Stimulated activated naive CD8-positive, alpha-beta T cell treated with anti-CD3 and anti-CD28 coated beads, Interleukin-15, amount 100 ng/mL, for 72 hours (primary cell): Measurements from ENCODE around the gene CYP27B1.
A peak's percentile ranks its signal among the peaks of the same experiment; 100 is the strongest.

Source experiments
- ATAC-seq: fragments of 150-1000 bp; cut with Tn5 transposase; 2 replicates; pipeline ENCODE4 v1.10.0; 2021; ENCODE audit warnings: mild to moderate bottlenecking, moderate library complexity
- DNase-seq, 2 donors: peaks; one replicate each; pipeline ENCODE4 v3.0.0; 2021 to 2022
- H3K27ac Mint-ChIP-seq, 2 donors: one replicate each; pipeline ENCODE4 v1.8.0; 2022; ENCODE audit warnings: mild to moderate bottlenecking in 2 of 2, mixed read lengths in 2 of 2, moderate library complexity in 2 of 2
- H3K27me3 Mint-ChIP-seq: one replicate; pipeline ENCODE4 v1.8.0; 2022; ENCODE audit warnings: mixed read lengths
- H3K4me1 Mint-ChIP-seq: one replicate; pipeline ENCODE4 v1.8.0; 2022; ENCODE audit warnings: mild to moderate bottlenecking, mixed read lengths
- H3K4me3 Mint-ChIP-seq, 2 donors: one replicate each; pipeline ENCODE4 v1.8.0; 2022; ENCODE audit warnings: mild to moderate bottlenecking in 2 of 2, mixed read lengths in 2 of 2, moderate library complexity in 1 of 2
- H3K9me3 Mint-ChIP-seq, 2 donors: one replicate each; pipeline ENCODE4 v1.8.0; 2022; ENCODE audit warnings: mixed read lengths in 2 of 2

CYP27B1 gene

DNA sequence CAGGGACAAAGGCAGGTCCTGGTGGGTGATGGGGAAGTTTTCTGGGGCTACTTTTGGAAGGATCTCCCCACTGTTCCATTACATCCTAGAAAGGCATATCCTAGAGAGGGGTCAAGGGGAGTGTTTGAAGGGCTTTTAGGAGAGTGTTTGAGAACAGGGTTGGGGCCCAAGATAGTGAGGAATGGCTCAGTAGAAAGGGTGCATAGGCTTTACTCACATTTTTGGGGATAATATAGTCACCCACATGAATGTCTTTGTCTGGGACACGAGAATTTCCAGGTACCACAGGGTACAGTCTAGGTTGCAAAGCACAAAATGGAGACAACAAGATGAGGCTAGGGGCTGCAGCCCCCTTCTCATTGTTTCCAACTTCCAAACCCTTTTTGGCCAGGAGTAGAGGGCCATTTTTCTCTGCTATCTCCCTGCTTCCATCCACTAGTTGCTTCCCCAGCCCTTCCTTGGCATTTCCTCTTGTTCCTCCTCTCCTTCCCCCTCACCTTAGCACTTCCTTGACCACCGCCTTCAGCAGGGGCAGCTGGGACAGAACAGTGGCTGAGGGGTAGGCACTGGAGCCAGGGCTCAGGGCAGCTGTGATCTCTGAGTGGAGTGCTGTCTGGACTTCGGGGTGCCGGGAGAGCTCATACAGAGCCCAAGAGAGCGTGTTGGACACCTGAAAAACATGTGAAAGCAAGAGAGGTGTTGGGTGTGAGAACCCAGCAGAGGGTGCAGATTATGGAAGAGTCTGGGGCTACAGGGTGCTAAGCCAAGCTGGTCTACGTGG, 2.8 kb downstream of the CYP27B1 start:
- Mint-ChIP-seq H3K4me3 (peak overlapping the region; percentile 88 to 97), H3K27ac (peak overlapping the region in 1 of 2 donors; percentile 57), H3K27me3 (peaks cover 8% of the 10 kb centered on the region), H3K4me1 (peaks cover 66% of the 10 kb centered on the region), H3K9me3 (no peaks in the 10 kb centered on the region)
- ATAC-seq, result no peak
- no peak for DNase-seq

DNA sequence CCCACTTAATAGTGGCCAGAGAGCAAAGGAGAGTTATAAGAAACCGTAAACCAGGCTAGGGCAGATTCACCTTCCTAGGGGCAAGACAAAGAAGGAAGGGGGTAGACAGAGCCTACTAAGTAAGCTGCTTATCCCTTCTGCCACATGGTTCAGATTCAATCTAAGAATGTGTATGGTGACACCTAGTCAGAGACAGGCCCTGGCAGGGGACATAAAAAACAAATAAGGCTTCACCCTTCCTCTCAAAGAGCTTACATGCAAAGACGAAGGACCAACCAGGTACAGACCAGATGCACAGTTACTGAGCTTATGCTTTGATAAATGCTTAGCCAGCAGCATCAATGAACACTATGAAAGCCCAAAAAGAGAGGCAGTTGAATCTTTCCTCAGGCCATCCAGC, 4.4 kb downstream of the CYP27B1 start:
- H3K9me3 Mint-ChIP-seq, result no peaks in the 10 kb centered on the region
- DNase-seq (no peak), ATAC-seq (no peak)
- H3K4me1 Mint-ChIP-seq, result peaks cover 73% of the 10 kb centered on the region
- no peak overlapping the region for H3K27ac Mint-ChIP-seq
- H3K4me3 Mint-ChIP-seq, result no peak overlapping the region
- peaks cover 8% of the 10 kb centered on the region for H3K27me3 Mint-ChIP-seq

DNA sequence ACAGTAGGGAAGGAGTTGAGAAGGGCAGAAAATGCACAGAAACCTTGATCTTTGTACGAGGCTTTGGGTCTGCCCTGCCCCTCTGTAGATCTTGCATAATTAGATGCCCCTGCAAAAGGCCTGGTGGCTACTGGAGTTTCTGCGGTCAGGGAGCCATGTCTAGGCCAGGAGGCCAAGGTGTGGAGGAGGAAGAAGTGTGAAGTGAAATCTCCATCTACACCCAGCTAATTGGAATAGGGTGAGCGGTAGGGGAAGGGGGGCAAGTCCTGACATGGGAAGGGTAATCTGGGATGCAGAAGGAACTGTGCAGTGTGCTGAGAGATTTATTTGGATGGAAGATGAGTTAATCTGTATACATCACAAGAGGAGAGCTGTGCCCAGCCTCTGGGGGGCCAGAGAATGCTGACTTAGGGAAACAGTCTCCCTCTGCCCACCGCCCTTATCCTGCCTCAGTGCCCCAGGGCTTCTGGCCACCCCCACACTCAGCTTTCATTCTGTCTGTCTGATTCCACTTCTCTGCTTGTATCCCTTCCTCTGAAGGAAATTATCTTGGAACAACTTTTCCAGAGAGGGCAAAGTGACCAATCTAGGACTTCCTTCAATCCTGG, 5.4 kb downstream of the CYP27B1 start:
- no peak overlapping the region for H3K27ac Mint-ChIP-seq
- H3K4me3 Mint-ChIP-seq, result no peak overlapping the region
- no peak for ATAC-seq
- H3K9me3 Mint-ChIP-seq, result no peaks in the 10 kb centered on the region
- peaks cover 70% of the 10 kb centered on the region for H3K4me1 Mint-ChIP-seq
- peaks cover 4% of the 10 kb centered on the region for H3K27me3 Mint-ChIP-seq
- DNase-seq, result no peak

DNA sequence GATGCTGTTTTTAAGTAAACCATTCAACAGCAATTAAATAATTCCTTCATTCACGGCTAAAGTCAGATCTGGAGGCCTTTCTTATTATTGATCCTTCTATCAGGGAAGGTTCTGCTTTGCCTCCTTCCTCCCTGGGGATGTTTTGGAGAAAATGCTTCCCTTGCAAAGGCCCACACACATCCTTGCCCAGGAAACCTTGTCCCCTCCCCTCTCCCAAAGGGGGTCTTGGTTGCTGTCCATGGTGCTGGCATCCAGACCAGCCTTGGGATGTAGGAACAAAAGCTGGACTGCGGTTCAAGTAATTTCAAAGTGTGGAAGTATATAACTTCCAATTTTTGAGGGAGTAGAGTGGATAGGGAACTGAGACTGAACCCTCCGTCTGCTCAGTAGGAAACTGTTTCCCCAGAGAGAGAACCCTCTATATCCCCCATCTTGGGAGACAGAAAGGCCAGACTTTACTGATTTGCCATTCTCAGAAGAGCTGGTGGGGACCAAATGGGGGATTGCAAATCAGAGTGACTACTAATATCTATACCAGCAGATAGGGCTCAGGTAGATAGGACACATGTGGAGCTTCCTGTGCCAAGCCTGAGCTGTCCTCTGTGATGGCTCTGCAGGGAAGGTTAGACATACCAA, 6.4 kb downstream of the CYP27B1 start:
- H3K4me3 Mint-ChIP-seq, result no peak overlapping the region
- H3K4me1 Mint-ChIP-seq, result peaks cover 65% of the 10 kb centered on the region
- DNase-seq (no peak), ATAC-seq (no peak)
- no peaks in the 10 kb centered on the region for H3K9me3 Mint-ChIP-seq
- H3K27ac Mint-ChIP-seq, result no peak overlapping the region
- H3K27me3 Mint-ChIP-seq, result no peaks in the 10 kb centered on the region

DNA sequence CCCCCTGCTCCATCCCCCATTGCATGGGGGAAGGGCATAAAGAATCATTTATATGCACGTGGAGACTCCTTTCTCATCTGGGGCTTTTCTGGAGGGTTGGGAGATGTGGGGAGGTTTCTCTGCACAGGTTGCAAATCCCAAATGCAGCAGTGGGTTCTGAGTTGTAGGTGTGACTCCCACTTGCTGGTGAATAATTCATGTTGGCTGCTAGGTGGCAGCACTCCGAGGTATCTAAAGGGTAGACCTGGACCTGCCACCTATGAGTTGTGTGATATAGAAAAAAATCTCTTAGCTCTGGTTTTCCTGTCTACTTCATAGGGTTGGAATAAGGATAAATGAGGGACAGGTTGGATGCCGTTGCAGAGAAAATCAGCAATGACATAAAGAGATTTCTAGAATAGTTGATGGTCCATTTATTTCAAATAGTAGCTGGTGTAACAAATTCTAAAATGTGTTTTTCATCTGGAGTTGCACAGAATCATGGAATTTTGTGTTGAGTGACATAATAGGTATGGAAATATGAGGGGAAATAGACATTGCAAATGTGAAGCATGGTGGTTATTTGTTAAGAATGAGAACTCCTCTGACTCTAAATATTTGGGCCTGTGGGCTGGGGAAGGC, 7.4 kb downstream of the CYP27B1 start:
- Mint-ChIP-seq H3K9me3 (no peaks in the 10 kb centered on the region), H3K27ac (no peak overlapping the region), H3K4me1 (peaks cover 59% of the 10 kb centered on the region), H3K4me3 (no peak overlapping the region), H3K27me3 (no peaks in the 10 kb centered on the region)
- ATAC-seq (peak; percentile 42), DNase-seq (no peak)

DNA sequence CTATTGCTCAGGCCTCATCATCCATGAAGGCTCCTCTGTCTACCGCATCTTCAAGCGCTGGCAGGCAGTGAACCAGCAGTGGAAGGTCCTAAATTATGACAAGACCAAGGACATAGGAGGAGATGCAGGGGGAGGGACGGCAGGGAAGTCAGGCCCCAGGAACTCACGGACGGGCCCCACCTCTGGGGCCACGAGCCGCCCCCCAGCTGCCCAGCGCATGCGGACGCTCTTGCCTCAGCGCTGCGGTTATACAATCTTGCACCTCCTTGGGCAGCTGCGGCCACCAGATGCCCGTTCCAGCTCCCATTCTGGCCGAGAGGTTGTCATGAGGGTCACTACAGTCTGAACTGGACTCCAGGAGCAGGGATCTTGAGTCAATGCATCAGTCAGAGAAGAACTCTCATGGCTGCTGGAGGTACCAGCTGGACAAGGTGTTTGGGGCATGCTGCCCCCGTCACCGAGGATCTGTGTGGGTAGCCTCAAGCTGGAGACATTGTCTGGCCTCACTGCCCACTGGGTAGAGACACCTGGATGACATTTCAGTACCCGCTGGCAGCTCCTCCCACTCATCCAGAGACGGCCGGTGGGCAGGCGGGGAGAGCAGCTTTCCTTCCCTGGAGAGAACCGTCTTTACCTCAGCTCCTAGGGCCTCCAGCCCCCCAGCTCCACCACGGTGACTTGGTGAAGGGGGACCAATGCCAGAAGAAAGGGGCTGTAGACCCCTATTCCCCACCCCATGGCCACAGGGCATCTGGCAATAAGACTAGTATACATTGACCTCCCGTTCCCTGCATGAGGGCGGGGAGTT, 8.1 kb downstream of the CYP27B1 start:
- no peak for ATAC-seq
- Mint-ChIP-seq H3K4me1 (peaks cover 59% of the 10 kb centered on the region), H3K4me3 (no peak overlapping the region), H3K27ac (no peak overlapping the region), H3K9me3 (no peaks in the 10 kb centered on the region), H3K27me3 (no peaks in the 10 kb centered on the region)
- no peak for DNase-seq

DNA sequence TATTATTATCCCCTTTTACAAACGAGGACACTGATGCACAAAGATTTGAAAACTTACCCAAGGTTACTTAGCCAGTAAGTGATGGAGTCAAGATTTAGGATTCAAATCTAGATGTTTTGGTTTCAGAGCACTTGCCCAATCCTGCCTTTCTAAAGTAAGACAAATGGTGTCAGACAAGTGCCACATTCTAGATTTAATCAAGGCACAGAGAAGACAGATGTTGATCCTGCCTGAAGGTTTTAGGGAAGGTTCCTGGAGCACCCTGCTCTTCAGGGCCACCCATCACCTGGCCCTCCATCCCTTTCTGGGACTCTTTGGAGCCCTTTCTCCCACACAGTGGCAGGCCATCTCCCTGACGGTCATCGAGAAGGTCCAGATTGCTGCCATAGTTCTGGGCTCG, 9.1 kb downstream of the CYP27B1 start:
- DNase-seq, result no peak
- peaks cover 64% of the 10 kb centered on the region for H3K4me1 Mint-ChIP-seq
- no peak overlapping the region for H3K27ac Mint-ChIP-seq
- H3K27me3 Mint-ChIP-seq, result no peaks in the 10 kb centered on the region
- no peaks in the 10 kb centered on the region for H3K9me3 Mint-ChIP-seq
- no peak for ATAC-seq
- no peak overlapping the region for H3K4me3 Mint-ChIP-seq

DNA sequence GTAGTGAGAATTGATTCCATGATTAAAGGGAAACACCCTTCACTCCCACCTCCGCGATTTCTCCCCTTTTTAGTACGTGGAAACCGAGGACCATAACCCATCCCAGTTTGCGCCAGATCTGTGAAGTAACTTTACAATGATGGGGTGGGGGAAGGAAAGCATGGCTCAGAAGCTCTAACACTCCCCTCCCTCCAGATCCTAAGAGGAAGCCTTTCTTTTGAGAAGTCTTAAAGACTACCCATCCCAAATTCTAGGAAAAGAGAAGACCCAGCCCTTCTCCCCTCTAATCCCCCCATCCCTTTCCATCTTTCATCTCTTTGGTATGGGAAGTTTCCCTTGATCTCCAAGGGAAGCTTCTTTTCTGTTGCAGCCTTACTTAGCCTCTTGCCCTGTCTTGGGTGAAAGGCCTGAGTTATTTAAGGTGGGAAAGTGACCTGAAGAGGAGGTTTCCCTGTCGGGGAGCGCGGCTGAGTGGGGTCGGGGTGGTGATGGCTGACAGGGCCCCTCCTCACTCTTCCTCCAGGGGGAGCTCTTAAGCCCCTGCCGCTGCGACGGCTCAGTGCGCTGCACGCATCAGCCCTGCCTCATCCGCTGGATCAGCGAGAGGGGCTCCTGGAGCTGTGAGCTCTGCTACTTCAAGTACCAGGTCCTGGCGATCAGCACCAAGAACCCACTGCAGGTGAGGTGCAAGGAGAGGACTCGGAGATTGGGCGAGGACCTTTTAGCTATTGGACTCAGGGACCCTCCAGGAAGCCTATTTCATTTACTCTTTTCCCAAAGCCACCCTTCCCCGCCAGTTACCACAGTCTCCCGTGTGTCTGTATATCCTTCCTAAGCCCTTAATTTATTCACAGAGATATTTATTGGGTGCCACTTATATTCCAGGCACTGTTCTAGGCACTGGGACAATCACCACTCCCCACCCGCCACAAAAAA, 10.2 kb downstream of the CYP27B1 start:
- DNase-seq, result peak; percentile 75 to 76
- Mint-ChIP-seq H3K27ac (peak overlapping the region; percentile 87), H3K27me3 (no peaks in the 10 kb centered on the region), H3K9me3 (no peaks in the 10 kb centered on the region), H3K4me1 (peaks cover 64% of the 10 kb centered on the region), H3K4me3 (peak overlapping the region; percentile 92 to 93)
- ATAC-seq, result peak; percentile 44

DNA sequence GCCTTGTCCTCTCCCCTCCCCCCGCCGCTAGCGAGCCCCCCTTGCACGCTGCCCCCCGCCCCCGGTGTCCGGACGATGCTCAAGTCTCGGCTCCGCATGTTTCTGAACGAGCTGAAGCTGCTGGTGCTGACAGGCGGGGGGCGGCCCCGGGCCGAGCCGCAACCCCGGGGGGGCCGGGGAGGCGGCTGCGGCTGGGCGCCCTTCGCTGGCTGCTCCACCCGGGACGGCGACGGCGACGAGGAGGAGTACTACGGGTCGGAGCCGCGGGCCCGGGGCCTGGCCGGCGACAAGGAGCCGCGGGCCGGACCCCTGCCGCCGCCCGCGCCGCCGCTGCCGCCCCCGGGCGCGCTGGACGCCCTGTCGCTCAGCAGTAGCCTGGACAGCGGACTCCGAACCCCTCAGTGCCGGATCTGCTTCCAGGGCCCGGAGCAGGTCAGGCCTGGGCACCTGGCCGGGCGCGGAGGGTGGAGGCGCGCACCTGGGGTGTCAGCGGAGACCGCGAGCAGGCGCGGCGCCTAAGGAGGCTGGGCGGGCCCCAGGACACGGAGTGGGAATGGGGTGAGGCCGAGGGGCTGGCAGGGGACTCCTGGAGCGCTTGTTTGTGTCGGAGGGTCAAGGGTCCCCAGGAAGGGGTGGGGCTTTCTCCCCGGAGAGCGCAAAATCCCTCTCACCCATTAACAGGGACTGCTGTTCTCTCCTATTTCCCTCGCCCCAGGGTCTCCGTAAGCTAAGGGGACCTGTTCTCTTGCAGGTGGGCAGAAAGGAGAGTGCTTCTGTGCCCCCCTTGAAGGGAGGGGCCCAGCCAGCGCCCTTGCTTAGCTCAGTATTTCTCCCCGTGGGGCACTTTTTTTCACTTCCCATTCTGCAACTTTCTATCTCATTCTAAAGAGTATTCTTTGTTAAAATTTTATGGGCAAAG, 11.2 kb downstream of the CYP27B1 start:
- peak overlapping the region; percentile 31 to 87 for H3K27ac Mint-ChIP-seq

DNA sequence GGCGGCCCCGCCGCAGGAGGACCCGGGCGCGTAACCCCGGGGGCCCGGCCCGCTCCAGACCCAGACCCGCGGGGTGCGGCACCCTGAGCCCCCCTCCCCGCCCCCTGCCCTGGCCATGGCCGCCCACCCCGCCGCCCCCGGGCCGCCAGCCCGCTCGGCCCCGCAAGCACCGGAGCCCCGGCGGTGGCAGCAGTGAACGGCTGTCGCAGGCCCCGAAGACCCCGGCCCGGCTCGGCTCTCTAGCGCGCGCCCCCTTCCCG, 11.8 kb downstream of the CYP27B1 start:
- Mint-ChIP-seq H3K4me3 (peak overlapping the region; percentile 40 to 77), H3K4me1 (peaks cover 70% of the 10 kb centered on the region), H3K27ac (no peak overlapping the region), H3K27me3 (no peaks in the 10 kb centered on the region), H3K9me3 (no peaks in the 10 kb centered on the region)
- ATAC-seq, result no peak
- no peak for DNase-seq

More for the DNA sequence above, 11.2 kb downstream of the CYP27B1 start:
- no peaks in the 10 kb centered on the region for H3K9me3 Mint-ChIP-seq
- DNase-seq, result no peak
- peak overlapping the region; percentile 92 to 93 for H3K4me3 Mint-ChIP-seq
- peaks cover 64% of the 10 kb centered on the region for H3K4me1 Mint-ChIP-seq
- H3K27me3 Mint-ChIP-seq, result no peaks in the 10 kb centered on the region
- ATAC-seq, result no peak

DNA sequence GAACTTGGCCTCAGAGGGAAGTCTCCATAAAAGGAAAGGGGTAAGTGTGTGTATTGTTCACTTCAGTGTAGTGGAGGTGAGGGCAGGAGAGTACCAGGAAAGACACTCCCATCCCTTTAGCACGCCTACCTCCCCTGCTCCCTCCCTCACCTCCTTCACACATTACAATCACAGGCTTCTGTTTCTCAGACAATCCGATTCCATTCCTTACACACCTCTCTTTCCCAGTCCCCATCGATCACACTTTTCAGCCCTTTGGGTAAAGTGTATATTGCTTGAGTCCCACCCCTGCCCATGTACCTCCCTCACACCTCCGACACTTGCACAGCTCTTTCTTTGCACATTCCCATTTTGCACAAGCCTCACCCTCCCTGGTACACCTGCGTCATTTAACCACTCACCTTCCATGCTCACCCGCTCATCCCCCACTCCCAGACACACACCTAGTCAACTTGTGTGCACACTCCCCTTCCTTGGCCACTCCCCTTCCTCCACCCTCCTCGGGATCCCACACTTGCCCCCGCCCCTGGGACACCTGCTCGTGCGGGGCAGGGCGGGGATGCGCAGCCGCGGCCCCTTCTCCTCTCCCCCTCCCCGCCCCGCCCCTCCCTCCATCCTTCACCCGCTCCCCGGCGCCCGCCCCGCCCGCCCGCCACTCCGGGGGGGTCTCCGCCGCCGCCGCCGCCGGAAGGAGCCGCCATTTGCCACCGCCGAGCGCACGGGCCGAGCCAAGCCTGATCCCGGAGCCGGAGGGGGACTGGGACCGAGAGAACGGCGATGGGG, 12.3 kb downstream of the CYP27B1 start, which contains the start of gene MARCHF9:
Gene MARCHF9, plus strand, starts transcription at position 693 of the 783 bp plus-strand sequence. CDS start 426 bp downstream, outside the sequence.
- peak within 1 kb of the TSS in 1 of 2 donors; percentile 13 for H3K27ac Mint-ChIP-seq
- H3K4me1 Mint-ChIP-seq, result peaks cover 70% of the 10 kb centered on the region
- no peaks in the 10 kb centered on the region for H3K27me3 Mint-ChIP-seq
- H3K9me3 Mint-ChIP-seq, result no peaks in the 10 kb centered on the region
- peak; percentile 50 for ATAC-seq
- peak within 1 kb of the TSS; percentile 92 to 93 for H3K4me3 Mint-ChIP-seq
- DNase-seq, result peak; percentile 67 to 81

DNA sequence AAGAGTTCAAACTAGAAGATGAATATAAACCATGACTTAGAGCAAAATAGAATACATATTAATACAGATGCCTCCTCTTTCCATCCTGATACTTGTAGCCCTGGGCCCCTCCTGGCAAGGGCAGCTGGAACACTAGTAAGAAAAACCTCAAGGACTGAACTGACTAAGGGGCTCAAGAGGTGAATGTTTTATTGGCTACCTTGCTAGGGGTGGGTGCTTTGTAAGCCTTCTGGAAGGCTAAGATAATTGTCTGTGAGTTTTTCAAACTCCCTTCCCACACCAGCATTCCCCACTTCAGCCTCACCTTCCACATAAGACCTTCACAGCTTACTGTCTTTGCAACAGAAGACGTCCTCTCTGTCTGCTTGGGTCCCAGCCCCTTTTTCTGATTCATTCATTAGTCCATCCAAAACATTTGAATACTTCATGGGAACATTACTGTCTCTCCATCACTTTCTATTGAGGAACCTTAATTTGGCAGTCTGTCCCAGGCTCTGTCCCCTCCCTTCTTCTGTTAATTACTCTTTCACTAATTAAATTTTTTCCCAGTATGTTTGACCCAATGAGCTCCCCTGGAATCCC, 13.0 kb downstream of the CYP27B1 start:
- H3K9me3 Mint-ChIP-seq, result no peaks in the 10 kb centered on the region
- no peak for DNase-seq
- H3K27ac Mint-ChIP-seq, result peak overlapping the region in 1 of 2 donors; percentile 13
- no peak for ATAC-seq
- no peaks in the 10 kb centered on the region for H3K27me3 Mint-ChIP-seq
- peaks cover 70% of the 10 kb centered on the region for H3K4me1 Mint-ChIP-seq
- peak overlapping the region; percentile 77 for H3K4me3 Mint-ChIP-seq

DNA sequence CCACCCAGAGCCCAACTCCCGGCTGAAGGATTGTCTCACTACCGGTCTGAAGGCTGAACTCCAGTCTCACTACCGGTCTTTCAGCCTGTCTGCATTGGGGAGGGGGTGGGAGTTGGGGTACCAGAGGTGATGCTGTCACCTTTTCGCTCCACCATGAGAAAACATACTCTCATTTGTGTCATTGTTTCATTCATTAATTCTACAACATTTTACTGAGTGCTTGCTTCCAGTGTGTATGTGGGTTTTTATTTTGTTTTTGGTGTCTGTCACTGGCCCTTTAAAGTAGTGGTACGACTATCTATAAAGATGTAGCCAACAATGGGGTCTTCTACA, 14.2 kb downstream of the CYP27B1 start:
- no peak for DNase-seq
- peaks cover 72% of the 10 kb centered on the region for H3K4me1 Mint-ChIP-seq
- no peaks in the 10 kb centered on the region for H3K27me3 Mint-ChIP-seq
- H3K9me3 Mint-ChIP-seq, result no peaks in the 10 kb centered on the region
- H3K27ac Mint-ChIP-seq, result peak overlapping the region; percentile 14 to 54
- no peak for ATAC-seq
- peak overlapping the region; percentile 93 to 97 for H3K4me3 Mint-ChIP-seq
